Aorta (tissue), 5 donors: ENCODE results near the gene PDK3. TPM values are rescaled to one million over a fixed set of nuclear protein-coding genes. Genes with fewer than 3 reads are reported as not detected.
A peak's percentile ranks its signal among the peaks of the same experiment; 100 is the strongest.

Experiments used
- ATAC-seq: fragments of 200-7000 bp; cut with Tn5 transposase; one replicate; pipeline ENCODE4 v1.9.1; 2022; ENCODE audit warnings: moderate library complexity; ENCODE audit not compliant: low FRiP score
- DNase-seq, 2 donors: peaks; one replicate each; pipeline ENCODE4 v3.0.0-alpha.2; 2020
- H3K27ac ChIP-seq, 2 donors: one replicate each; pipeline ENCODE4 v1.5.1; 2013; ENCODE audit warnings: low read length in 2 of 2, mild to moderate bottlenecking in 2 of 2, moderate library complexity in 2 of 2, control low read depth in 1 of 2, inconsistent platforms in 1 of 2, low read depth in 1 of 2
- H3K27me3 ChIP-seq, 2 donors: one replicate each; pipeline ENCODE4 v1.6.1; 2013; ENCODE audit warnings: control low read depth in 1 of 2, low read length in 1 of 2, mild to moderate bottlenecking in 1 of 2, moderate library complexity in 1 of 2; ENCODE audit not compliant: insufficient read depth in 2 of 2, control insufficient read depth in 1 of 2
- H3K36me3 ChIP-seq, 2 donors: one replicate each; pipeline ENCODE4 v1.6.1; 2013; ENCODE audit warnings: control low read depth in 1 of 2, low read length in 1 of 2, mild to moderate bottlenecking in 1 of 2; ENCODE audit not compliant: insufficient read depth in 2 of 2, control insufficient read depth in 1 of 2
- H3K4me1 ChIP-seq, 2 donors: one replicate each; pipeline ENCODE4 v1.6.1; 2013; ENCODE audit warnings: low read length in 2 of 2, control low read depth in 1 of 2, mild to moderate bottlenecking in 1 of 2, moderate library complexity in 1 of 2; ENCODE audit not compliant: insufficient read depth in 2 of 2, control insufficient read depth in 1 of 2
- H3K4me3 ChIP-seq, 2 donors: one replicate each; pipeline ENCODE4 v1.5.1; 2013; ENCODE audit warnings: low read length in 2 of 2, control low read depth in 1 of 2, mild to moderate bottlenecking in 1 of 2
- H3K9me3 ChIP-seq: one replicate; pipeline ENCODE4 v1.6.1; 2013; ENCODE audit warnings: mild to moderate bottlenecking, low read length; ENCODE audit not compliant: control insufficient read depth
- WGBS, 2 donors: extraction: QIAGEN DNeasy Blood & Tissue Kit; methylation state at CpG; one replicate each; pipeline ENCODE4 v1.1.7; 2013; 5-methylcytosine and 5-hydroxymethylcytosine counted together
- intact Hi-C, 2 donors: fragments of 100-400 bp; cut with DNase I; formaldehyde crosslinking; loops; one replicate each; pipeline versions ENCODE4 v1.14.2 to v1.15.0; 2022
- polyA plus RNA-seq, 2 donors: library from polyadenylated mRNA; stranded (reverse); fragments of 200-250 nt; gene quantifications; one replicate each; pipeline ENCODE4 v1.2.3, GENCODE V29; 2013
- total RNA-seq, 2 donors: library from RNA; stranded (reverse); fragmentation: NEBNext Ultra II Directional; extraction: Animal tissue kit (Norgen Biotek cat#: 25700); gene quantifications; one replicate each; pipeline ENCODE4 v1.2.1, GENCODE V29; 2021
- donor health status: healthy with polysubstance abuse.
- donor health status: Bipolar disorder and iron deficiency.
- donor health status: DM: no; HTN: no; CAD: no.
- donor health status: DM: no; HTN: no; CAD: no.
- donor health status: DM: yes; HTN: yes; CAD: no.

Gene PDK3
- total and polyA plus RNA-seq, 4 donors: 15.4 to 119 (median 46.0) TPM

- no peaks in the 10 kb centered on the region for H3K36me3 ChIP-seq
- DNase-seq: no peak
- H3K27me3 ChIP-seq: no peaks in the 10 kb centered on the region
- H3K4me1 ChIP-seq: peaks cover 0 to 2% of the 10 kb centered on the region in 2 donors
- WGBS, 2 donors: 90 to 96% methylated on average over 4 of the region's 4 CpGs
- ATAC-seq: no peak
- intact Hi-C loops: no loop called here
- no peak overlapping the region for H3K4me3 ChIP-seq
- no peaks in the 10 kb centered on the region for H3K9me3 ChIP-seq
- H3K27ac ChIP-seq: peak overlapping the region; percentile 11 to 75
These were observed 36.6 kb upstream of the PDK3 start for GRCh38 chrX:24428516-24428915.

- no peaks in the 10 kb centered on the region for H3K4me1 ChIP-seq
- ATAC-seq (no peak), DNase-seq (no peak)
- no peaks in the 10 kb centered on the region for H3K9me3 ChIP-seq
- H3K27me3 ChIP-seq: no peaks in the 10 kb centered on the region
- no peak overlapping the region for H3K27ac ChIP-seq
- H3K4me3 ChIP-seq: no peak overlapping the region
- intact Hi-C loops: no loop called here
- H3K36me3 ChIP-seq: no peaks in the 10 kb centered on the region
These were observed 30.0 kb upstream of the PDK3 start for GRCh38 chrX:24435060-24435459.

- H3K27ac ChIP-seq: peak overlapping the region in 1 of 2 donors; percentile 51
- no peaks in the 10 kb centered on the region for H3K27me3 ChIP-seq
- WGBS, 2 donors: 84 to 88% methylated on average over 4 of the region's 4 CpGs
- H3K4me3 ChIP-seq: no peak overlapping the region
- H3K9me3 ChIP-seq: no peaks in the 10 kb centered on the region
- ATAC-seq: no peak
- intact Hi-C loops: no loop called here
- H3K4me1 ChIP-seq: peaks cover 3 to 7% of the 10 kb centered on the region in 2 donors
- DNase-seq: no peak
- no peaks in the 10 kb centered on the region for H3K36me3 ChIP-seq
These were observed 21.2 kb upstream of the PDK3 start for GRCh38 chrX:24443918-24444317.

GRCh38 chrX:24444645-24445044, 20.4 kb upstream of the PDK3 start:
- H3K4me1 ChIP-seq: peaks cover 3 to 10% of the 10 kb centered on the region in 2 donors
- no peak for DNase-seq
- H3K9me3 ChIP-seq: no peaks in the 10 kb centered on the region
- no peak overlapping the region for H3K4me3 ChIP-seq
- H3K36me3 ChIP-seq: no peaks in the 10 kb centered on the region
- H3K27me3 ChIP-seq: no peaks in the 10 kb centered on the region
- peak; percentile 37 for ATAC-seq
- 37 to 38% methylated on average over 4 of the region's 4 CpGs for WGBS, 2 donors
- intact Hi-C loops: no loop called here
- H3K27ac ChIP-seq: no peak overlapping the region

GRCh38 chrX:24448762-24449250, 16.3 kb upstream of the PDK3 start:
- 10 to 16% methylated on average over 3 of the region's 3 CpGs for WGBS, 2 donors
- intact Hi-C loops: no loop called here
- Histone ChIP-seq H3K27me3 (no peaks in the 10 kb centered on the region), H3K36me3 (no peaks in the 10 kb centered on the region), H3K9me3 (no peaks in the 10 kb centered on the region), H3K4me3 (no peak overlapping the region), H3K4me1 (peaks cover 3 to 10% of the 10 kb centered on the region in 2 donors), H3K27ac (peak overlapping the region in 1 of 2 donors; percentile 94)
- no peak for DNase-seq
- ATAC-seq: peak; percentile 70

- no peaks in the 10 kb centered on the region for H3K27me3 ChIP-seq
- no peak for ATAC-seq
- H3K36me3 ChIP-seq: no peaks in the 10 kb centered on the region
- no peak overlapping the region for H3K27ac ChIP-seq
- H3K4me3 ChIP-seq: no peak overlapping the region
- intact Hi-C loops: loop anchor here in 1 of 2 donors (10.0 kb wide), 1 partner anchor 68 kb away; no protein-coding TSS in a partner anchor
- WGBS, 2 donors: 92 to 94% methylated on average over 3 of the region's 3 CpGs
- H3K4me1 ChIP-seq: peaks cover 0 to 3% of the 10 kb centered on the region in 2 donors
- no peaks in the 10 kb centered on the region for H3K9me3 ChIP-seq
- no peak for DNase-seq
These were observed 2.0 kb upstream of the PDK3 start for GRCh38 chrX:24463077-24463476.

GRCh38 chrX:24464498-24464835, 619 bp upstream of the PDK3 start:
- no peaks in the 10 kb centered on the region for H3K36me3 ChIP-seq
- no peaks in the 10 kb centered on the region for H3K9me3 ChIP-seq
- peaks cover 0 to 3% of the 10 kb centered on the region in 2 donors for H3K4me1 ChIP-seq
- peak overlapping the region in 1 of 2 donors; percentile 81 for H3K27ac ChIP-seq
- H3K4me3 ChIP-seq: peak overlapping the region; percentile 9 to 56
- no peak for ATAC-seq
- intact Hi-C loops: loop anchor here in 1 of 2 donors (10.0 kb wide), 1 partner anchor 70 kb away; no protein-coding TSS in a partner anchor
- 9 to 32% methylated on average over 5 of the region's 5 CpGs for WGBS, 2 donors
- no peaks in the 10 kb centered on the region for H3K27me3 ChIP-seq
- no peak for DNase-seq

GRCh38 chrX:24465532-24465865, 413 bp downstream of the PDK3 start:
- peaks cover 0 to 3% of the 10 kb centered on the region in 2 donors for H3K4me1 ChIP-seq
- peak overlapping the region; percentile 68 to 81 for H3K27ac ChIP-seq
- no peaks in the 10 kb centered on the region for H3K36me3 ChIP-seq
- 1 to 36% methylated on average over 25 of the region's 25 CpGs for WGBS, 2 donors
- H3K4me3 ChIP-seq: peak overlapping the region; percentile 37 to 53
- no peaks in the 10 kb centered on the region for H3K9me3 ChIP-seq
- no peaks in the 10 kb centered on the region for H3K27me3 ChIP-seq
- ATAC-seq (no peak), DNase-seq (peak in 1 of 2 donors; percentile 75)
- intact Hi-C loops: loop anchor here in 1 of 2 donors (5.0 to 10.0 kb wide), 2 partner anchors 37 to 71 kb away; no protein-coding TSS in a partner anchor

- WGBS, 2 donors: 2 to 34% methylated on average over 11 of the region's 11 CpGs
- intact Hi-C loops: loop anchor here in 1 of 2 donors (5.0 to 10.0 kb wide), 2 partner anchors 36 to 71 kb away; no protein-coding TSS in a partner anchor
- H3K27ac ChIP-seq: peak overlapping the region; percentile 68 to 83
- H3K4me1 ChIP-seq: peaks cover 0 to 3% of the 10 kb centered on the region in 2 donors
- ATAC-seq (peak; percentile 5), DNase-seq (no peak)
- peak overlapping the region; percentile 37 to 53 for H3K4me3 ChIP-seq
- no peaks in the 10 kb centered on the region for H3K9me3 ChIP-seq
- H3K27me3 ChIP-seq: no peaks in the 10 kb centered on the region
- H3K36me3 ChIP-seq: no peaks in the 10 kb centered on the region
These were observed 939 bp downstream of the PDK3 start for GRCh38 chrX:24466025-24466424.
